ENCODE measurements around the gene ZBTB20.

The ZBTB20 gene

DNA sequence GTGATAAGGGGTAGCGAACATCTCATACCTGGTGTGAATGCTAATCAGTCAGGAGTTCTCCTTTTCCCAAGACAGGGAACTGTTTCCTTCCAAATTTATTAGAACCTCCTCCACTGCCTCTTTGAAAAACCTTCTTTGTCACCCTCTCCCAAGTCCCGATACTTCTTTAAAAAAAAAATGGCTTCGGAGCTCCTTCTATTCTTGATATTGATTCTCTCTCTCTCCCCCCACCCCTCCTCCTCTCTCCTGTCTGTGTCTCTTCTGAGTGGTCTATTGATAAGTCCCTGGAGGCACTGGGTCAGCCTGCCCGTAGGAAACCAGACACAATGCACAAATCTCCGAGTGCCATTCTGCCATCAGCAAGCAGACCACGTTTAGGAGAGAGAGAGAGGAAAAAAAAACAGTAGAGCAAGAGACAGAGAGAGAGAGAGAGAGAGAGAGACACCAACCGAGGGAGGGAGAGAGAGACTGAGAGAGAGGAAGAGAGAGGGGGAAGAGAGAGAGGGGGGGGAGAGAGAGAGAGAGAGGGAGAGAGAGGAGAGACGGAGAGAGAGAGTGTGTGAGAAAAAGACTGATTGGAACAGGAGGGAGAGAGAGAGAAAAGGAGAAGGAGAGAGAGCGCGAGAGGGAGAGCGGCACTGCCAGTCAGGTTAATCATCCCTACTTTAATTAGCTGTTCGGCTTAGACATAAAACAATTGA lies 692.4 kb downstream of the ZBTB20 start:
- DNase-seq = no peak

DNA sequence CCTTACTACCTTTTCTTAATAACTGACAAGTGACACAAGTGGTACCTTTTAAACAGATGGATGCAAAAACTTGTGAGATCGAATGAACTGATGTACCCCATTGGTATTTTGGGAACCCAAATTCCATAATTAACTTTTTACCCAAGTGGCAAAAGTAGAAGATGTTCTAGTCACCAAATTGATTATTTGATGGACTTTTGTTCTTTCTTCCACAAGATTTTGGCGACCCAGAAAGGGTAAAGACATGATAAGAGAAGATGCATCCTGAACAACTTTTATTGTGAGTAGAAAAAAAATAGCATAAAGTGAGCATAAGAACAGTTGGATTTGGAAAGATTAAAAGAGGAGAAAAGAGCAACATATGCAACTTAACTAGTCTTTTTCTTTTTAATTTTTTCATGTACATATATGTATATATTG lies 693.7 kb downstream of the ZBTB20 start:
- DNase-seq = no peak

DNA sequence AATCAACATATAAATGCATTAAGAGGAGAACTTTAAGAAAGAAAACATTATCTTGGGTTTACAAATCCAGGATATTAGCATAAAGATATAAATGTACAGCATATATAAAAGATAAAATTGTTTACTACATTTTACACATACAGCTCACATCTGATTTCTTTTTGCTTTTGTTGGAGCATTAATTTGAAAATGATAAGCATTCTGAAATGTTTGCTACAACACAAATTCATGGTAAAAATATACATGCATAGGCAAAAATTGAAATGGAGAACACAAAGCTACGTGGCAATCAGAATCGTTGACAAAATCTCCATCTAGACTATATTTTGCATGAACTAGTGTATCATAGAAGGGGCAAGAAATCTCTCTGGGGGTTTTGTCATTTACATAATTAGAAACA lies 694.2 kb downstream of the ZBTB20 start:
- DNase-seq = no peak

DNA sequence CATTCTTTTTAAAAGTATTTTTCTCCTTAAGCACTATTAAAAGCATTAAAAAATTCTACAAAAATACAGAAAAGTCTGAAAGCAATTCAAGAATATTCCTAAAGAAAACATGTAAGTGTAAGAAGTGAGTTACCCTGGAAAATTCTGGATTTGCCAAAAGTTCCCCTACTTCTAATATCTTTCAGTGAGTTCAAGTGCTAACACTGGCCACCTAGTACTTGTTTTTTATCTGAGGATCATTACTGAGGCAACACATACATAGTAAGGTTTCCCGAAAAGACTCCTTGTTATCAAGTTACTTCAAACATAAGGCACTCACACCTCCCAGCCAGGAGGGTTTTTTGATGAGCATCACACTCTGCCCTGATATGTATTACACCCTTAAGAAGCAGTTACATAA lies 694.8 kb downstream of the ZBTB20 start:
- no peak for DNase-seq

DNA sequence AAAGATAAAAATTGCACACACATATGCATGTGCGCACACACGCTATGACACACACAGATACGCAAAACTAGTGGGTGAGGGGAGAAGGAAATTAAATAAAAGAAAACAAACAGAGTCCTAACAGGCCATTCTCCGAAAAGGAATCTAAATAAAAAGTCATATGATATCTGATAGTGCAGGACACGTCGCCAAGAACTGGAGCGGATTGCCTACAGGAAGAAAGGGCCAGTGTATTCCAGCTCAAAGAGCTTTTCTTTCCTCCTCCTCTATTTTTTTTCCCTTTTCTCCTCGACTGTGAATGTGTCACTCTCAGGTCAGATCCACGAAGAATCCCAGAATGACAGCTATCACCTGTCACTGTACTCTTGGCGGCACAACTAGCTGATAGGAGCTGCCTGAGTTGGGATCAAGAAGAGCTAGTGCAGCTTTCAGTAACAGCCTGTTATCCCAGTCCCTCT lies 695.5 kb downstream of the ZBTB20 start:
- no peak for DNase-seq

DNA sequence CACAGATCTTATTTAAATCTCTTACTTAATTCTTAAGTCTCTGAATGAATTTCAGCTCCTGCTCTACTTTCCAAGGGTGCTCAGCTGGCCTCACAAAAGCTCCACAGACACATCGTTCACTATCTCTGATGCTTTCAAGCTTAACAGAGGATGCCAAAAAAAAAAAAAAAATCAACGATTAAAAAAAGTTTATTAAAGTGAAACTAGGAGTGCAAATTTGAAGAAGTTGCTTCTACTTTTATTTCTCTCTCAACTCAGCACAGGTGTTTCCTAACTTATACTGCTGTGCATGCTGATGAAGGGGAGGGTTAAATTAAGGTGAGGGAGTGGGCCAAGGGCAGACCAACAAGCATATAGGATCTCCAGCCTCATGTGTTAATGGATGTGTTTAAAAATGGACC lies 696.0 kb downstream of the ZBTB20 start:
- DNase-seq = no peak

DNA sequence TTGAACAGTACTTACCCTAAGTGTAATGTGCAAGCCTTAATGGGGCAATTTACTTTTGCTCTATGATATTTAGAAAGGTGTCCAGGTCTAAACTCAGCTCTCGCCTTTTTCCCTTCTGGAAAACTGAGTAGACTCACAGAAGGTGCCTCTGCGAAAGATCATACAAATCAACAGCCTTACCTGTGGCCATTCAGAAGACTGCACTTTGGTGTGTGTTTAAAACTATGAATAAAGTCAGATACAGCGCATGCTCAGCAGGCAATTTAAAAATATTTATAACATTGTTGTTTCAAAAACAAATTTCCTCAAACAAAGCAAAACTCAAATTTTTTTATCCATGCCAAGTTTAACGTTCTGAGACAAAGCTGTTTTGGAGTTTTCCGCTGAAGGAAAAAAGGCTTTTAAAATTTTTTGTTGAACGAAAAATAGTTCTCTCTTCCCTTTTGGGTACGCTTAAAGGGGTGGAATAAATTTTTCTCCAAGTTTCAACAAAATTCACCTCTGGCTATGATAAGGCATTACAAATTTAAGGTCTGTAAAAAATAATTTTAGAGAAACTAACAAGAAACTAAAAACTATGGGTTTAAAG lies 697.0 kb downstream of the ZBTB20 start:
- DNase-seq = no peak

DNA sequence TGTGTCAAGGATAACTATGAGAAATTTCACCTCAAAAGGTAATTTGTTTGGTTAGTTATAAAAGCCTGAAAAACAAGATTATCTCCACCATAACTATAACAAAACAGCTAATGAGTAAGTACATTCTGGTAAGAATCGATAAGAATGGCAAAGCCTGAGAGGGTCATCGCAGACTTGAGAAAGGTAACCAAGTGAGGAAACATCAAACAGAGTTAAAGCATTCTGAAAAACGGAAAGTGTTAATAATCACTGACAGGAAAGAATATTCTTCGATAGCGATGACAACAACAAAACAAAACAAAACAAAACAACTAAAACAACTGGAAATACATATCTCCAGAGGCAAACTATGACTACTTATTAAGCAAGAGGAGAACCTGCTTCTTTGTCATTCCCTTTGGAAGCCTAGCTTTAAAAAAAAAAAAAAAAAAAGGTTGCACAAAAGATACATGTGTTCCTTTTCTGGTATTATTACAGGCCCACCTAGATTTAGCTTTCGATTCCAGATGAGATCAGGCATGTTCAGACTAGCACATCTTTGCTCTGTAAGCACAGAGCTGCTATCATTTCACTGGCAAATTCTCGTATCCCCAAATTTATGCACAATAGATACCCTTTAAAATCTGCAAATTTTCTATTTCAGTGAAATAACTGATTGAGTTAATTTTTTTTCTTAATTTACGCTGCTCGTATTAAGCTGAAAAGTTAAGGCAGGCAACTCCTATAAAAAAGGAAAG lies 697.6 kb downstream of the ZBTB20 start:
- DNase-seq = no peak

DNA sequence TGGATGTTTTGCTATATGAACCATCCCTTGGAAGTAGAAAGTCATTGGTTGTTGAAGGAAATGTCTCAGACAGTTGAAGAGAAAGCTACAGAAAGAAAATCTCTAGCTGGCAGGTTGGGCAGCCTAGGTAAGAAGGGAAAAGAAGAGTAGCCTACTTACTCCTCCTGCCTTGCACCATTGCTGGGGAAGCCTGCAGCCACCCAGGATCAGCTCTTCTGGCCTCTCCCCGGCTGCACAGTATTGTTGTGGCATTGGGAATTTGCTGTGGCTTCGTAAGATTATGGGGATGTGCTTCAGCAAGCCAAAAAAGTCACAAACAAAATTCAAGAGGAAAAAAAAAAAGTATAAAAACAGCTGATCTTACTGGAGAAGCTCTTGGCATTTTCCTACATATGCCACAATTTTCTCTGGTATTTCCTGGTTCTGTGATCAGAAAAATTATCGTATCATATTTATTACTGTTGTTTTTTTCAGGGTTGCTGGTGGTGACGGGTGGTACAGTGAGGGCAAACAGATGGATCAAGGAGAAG lies 699.1 kb downstream of the ZBTB20 start:
- DNase-seq = no peak

DNA sequence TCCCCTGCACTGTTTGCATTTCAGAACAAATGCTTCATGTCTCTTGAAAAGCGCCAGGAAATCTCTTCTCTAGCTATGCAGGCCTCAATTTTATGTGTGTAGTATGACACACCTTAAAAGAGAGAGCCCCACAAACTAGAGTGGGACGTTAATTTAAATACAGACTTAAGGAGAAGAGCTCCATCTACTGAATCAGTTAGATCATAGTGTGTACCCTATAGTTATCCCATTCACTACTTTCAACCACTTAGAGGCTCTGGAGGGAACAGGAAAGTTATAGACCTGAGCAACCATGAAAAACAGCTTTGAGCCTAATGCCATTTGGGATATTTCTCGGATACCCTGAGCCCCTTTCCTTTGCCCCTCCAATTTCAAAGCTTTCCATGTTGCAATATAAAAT lies 699.5 kb downstream of the ZBTB20 start:
- no peak for DNase-seq

DNA sequence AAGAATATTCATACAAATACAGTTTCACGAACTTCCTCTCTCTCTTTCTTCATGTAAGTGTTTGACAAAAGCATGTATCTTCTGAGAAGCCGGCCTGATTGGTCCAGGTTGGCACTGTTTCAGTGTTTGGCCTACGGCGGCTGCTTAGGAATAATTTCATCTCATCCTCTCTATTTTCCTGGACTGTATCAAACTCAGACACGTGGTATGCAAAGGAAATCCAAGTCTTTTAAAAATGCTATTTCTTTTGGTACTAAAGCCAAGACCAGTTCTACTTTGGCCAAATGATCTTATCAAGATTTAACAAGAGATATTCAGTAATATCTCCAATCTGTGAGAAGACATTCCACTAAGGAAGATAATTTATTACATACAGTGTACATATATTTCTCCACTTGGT lies 700.5 kb downstream of the ZBTB20 start:
- no peak for DNase-seq

DNA sequence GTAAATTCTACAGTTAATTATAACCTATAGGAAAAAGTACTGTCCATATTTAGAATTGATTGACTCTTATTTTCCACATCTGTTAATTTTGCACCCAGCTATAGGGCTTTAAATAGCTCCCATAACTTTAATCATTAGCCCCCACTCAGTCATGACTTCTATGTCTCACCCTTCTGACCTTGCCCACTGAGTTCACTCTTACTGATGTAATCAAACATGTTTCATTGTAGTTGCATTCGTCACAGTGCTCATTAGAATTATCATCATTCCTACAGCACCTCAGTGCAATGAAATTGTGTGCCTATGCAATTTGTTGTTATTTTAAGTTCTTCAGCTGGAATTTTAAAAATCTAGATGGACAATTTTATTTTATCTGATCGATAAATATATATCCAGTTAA lies 701.9 kb downstream of the ZBTB20 start:
- no peak for DNase-seq

DNA sequence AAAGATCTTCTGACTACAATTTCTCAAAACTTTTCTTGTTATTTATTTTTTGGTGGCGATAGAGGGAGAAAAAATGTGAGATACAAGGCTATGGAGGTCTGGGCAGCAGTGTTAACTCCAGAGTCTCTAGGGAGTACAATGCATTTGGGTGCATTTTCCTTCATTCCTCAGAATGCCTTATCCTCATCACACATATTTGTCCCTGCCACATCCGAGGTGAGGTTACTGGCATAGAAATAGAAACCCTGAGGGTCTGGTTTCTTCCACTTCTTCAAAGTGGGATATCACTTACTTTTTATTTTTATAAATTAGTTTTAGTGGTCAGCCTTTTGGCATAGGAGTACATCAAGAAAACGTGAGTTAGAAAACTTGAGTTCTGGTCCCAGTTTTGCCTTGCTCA lies 702.9 kb downstream of the ZBTB20 start:
- DNase-seq = no peak

DNA sequence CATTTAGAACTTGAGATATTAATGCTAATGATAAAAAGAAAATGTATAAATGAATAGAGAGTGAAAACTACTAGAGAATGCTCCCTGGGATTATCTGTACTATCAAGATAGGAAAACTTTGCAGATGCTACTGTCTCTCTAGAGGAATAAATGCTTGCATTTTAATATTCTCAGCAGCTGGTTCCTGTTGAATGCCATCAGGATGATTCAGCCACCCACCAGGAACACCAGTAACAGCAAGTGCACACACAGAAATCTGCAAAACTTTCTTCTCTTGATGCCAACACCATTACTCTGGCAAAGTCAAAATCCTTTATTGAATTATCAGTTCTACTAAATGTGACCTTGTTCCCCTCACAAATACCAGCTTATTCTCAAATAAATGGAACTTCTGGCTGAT lies 704.8 kb downstream of the ZBTB20 start:
- DNase-seq = no peak

DNA sequence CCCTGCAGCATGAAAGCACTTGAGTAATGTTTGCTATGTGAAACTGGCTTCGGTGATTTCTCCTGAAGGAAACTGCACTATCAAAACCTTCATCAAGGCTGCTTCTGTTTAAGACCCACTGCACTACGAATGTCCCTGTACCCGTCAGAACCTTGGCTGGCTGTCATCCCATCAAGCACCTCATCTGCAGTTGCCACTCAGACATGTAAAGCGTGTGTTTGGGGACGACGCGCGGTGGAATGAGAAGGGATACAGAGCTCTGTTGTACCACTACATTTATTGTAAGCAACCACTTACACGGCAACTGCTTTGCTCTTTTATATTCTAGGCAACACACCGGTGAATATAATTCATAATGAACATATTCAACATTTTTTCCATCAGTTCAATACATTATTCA lies 705.7 kb downstream of the ZBTB20 start:
- no peak for DNase-seq

DNA sequence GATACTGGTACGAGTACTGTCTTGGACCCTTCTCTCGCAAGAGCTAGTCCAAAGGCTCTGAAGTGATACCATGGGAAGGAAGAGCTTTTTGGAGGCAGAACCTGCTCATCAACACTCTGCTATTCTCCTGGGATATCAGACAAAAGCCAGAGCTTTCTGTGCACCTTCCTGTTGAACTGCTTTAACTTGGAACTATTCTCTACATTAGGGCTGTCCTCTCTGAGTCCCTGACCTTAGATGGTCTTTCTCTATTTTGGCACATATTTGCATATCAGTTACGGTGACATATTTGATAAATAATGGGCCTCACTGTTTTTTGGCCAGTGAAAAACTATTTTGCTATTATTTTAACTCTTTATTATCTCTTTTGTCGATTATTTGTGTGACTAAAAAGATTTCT lies 706.4 kb downstream of the ZBTB20 start:
- DNase-seq = no peak

DNA sequence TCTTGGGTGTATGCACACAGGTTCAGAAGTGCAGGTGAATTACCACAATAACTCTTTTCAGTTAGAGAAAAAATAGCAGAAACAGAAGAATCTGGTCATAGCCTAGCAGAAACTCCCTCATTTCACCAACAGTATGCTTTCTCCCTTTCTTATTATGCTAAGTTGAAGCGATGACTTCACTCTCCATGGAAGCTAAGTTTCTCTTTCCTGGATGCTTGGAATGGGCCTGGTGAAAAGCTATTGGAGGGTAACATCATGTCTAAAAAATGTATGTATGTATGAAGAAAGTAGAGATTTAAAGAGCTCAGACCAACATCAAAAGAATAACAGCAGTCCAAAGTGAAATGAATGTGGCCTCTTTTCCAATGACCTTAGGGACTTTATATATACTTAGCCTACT lies 707.8 kb downstream of the ZBTB20 start:
- DNase-seq = no peak

DNA sequence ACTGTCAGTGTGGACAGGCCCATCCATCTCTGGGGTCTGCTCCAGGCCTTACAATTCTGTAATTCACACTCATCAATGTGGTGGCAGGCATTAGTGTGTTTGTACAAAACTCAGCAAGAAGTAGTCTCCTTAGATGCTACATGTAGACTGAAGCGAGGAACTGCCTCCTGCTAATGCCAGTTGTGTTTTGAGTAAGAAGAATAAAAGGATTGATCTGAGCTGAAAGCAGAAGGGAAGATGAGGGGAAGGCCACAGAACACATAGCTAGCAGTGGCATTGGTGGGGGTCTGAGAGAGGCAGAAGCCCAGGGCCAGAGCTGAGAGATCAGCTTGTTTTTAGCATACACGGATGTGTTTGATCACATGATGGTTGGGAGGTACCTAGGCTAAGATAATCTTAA lies 709.2 kb downstream of the ZBTB20 start:
- DNase-seq = no peak

DNA sequence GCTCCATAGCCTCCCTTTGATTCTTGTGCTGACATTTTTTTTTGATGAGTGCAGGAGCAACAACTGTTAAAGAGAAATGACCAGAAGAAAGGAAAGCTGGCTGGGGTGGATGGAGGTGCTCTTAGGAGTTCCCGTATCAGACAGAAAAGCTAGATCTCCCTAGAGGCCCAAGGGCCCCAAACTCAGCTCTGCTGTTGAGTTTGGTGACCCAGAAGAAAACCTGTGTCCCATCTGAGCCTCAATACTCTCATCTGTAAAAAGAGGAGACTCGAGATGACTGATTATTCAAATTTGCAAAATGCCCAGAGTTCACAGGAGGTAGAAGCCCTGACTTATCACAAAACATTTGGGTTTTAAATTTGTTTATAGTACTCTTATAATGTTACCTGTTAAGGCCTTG lies 710.9 kb downstream of the ZBTB20 start:
- no peak for DNase-seq

DNA sequence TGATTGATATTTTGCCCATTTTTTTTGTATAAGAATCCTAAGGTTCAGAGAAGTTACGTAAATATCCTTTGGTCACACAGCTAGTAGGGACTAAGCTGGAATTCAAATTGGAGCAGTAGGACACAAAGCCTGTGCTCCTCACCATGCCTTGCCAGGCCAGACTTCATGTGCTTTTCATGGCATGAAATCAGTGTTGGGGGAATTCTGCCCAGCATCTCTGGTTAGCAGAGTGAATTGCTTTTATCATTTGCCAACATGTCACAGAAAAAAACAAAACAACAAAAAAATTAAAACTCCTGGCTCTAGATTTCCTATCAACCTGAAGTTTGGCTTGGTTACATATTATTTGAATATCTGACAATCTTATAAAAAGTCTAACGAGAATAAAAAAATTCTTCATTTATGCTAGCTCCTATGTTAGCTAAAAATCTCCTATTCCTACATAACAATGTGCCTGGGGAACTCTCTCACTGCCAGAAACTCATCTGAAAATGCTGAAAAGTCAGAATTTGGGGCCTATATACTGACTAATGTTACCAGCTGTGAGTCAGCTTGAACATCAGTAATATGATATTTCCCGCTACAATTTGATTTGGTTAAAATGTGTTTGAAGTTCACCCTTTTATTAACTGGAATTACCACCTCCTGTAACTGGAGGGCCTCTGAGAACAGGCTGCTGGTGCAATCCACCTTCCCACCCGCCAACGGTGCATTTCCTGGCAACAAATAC lies 711.5 kb downstream of the ZBTB20 start:
- DNase-seq = no peak

DNA sequence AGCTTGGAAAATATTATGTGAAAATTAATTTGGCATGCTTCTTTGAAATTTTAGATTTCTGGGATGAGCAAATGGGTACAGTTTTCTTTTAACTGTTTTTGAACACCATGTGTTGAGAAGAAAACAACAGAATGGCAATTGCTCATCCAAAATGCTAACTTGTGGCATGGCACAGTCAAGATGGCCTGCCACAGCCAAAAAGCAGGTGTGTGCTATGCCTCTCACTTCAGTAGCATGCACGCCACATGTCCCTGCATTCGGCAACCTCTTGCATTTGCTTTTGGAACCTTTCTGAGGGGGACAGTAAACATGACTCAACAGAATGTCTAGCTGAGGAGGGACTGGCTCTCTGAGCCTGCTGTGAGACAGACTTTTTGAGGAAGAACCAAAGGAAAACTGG lies 714.8 kb downstream of the ZBTB20 start:
- DNase-seq = no peak

DNA sequence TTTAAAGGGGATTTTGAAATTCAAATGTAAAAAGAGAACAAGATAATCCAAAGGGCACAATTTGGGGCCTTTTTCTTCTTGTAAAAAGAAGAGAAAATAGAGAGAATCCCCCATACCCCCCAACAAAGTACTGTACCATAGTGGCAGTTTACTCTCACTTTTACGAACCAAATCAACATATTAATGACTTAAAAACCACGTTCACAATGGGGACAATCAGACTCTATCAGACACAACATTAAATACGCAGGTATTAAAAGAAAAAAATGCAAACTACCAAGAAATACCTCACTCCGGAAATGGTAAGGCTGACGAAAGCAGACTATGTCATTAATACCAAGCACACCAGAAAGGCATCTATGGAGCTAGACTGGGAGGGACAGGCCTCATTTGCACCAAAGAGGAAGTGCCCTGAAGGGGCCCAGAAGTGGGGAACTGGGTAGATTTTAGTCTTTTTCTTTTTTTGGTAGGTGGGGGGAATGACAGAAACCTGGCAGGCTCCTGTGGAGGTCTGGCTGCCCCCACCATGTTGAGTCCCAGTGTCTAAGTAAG lies 719.0 kb downstream of the ZBTB20 start:
- DNase-seq = no peak
